GM12873 (cell line): ENCODE data around the gene PCIF1.

Source experiments
- CTCF ChIP-seq: IDR thresholded peaks from 2 replicates; pipeline ENCODE4 v1.5.1; 2012; ENCODE audit warnings: low read depth, mild to moderate bottlenecking, moderate library complexity, low read length, control low read depth; ENCODE audit not compliant: insufficient read depth; ENCODE audit errors: missing control alignments

Gene PCIF1

GRCh38 chr20:45913116-45913515 is 21.4 kb upstream of the PCIF1 start:
- no peak for TF ChIP-seq CTCF

GRCh38 chr20:45917790-45918141 is 16.7 kb upstream of the PCIF1 start:
- no peak for TF ChIP-seq CTCF

- no peak for TF ChIP-seq CTCF
Observed at GRCh38 chr20:45918182-45918737, 16.2 kb upstream of the PCIF1 start.

- no peak for TF ChIP-seq CTCF
Observed at GRCh38 chr20:45918779-45919537, 15.5 kb upstream of the PCIF1 start.

- TF ChIP-seq CTCF = no peak
Observed at GRCh38 chr20:45919542-45920399, 14.7 kb upstream of the PCIF1 start.

GRCh38 chr20:45920462-45921336 is 13.8 kb upstream of the PCIF1 start:
- no peak for TF ChIP-seq CTCF
